Endothelial cell (in vitro differentiated cells): Measurements from ENCODE around the gene BANP. TPM values are rescaled to one million over a fixed set of nuclear protein-coding genes. Genes with fewer than 3 reads are reported as not detected.
"Not testable (repeated sequence)": the region's sequence is repeated elsewhere in the genome, so short reads cannot be mapped to it uniquely, and the experiment has no call there.

Source experiments
- DNase-seq: peaks from one replicate; pipeline ENCODE4 v3.0.0; 2021; ENCODE audit warnings: low spot score
- H3K27ac Mint-ChIP-seq: one replicate; pipeline ENCODE4 v1.8.0; 2021; ENCODE audit warnings: mixed read lengths, inconsistent platforms; ENCODE audit not compliant: unreplicated experiment
- H3K27me3 Mint-ChIP-seq: one replicate; pipeline ENCODE4 v1.8.0; 2021; ENCODE audit warnings: mild to moderate bottlenecking, moderate library complexity, mixed read lengths, inconsistent platforms; ENCODE audit not compliant: unreplicated experiment
- H3K36me3 Mint-ChIP-seq: one replicate; pipeline ENCODE4 v1.8.0; 2021; ENCODE audit warnings: mild to moderate bottlenecking, low read depth, mixed read lengths, inconsistent platforms; ENCODE audit not compliant: unreplicated experiment
- H3K4me1 Mint-ChIP-seq: one replicate; pipeline ENCODE4 v1.8.0; 2021; ENCODE audit warnings: mild to moderate bottlenecking, mixed read lengths, inconsistent platforms; ENCODE audit not compliant: unreplicated experiment
- H3K4me3 Mint-ChIP-seq: one replicate; pipeline ENCODE4 v1.8.0; 2021; ENCODE audit warnings: mild to moderate bottlenecking, mixed read lengths, inconsistent platforms; ENCODE audit not compliant: unreplicated experiment
- H3K9me3 Mint-ChIP-seq: one replicate; pipeline ENCODE4 v1.8.0; 2021; ENCODE audit warnings: mixed read lengths, inconsistent platforms; ENCODE audit not compliant: unreplicated experiment
- total RNA-seq: library from RNA; stranded (reverse); fragmentation: NEBNext Ultra II Directional; extraction: Animal tissue kit (Norgen Biotek cat#: 25700); gene quantifications from one replicate; pipeline ENCODE4 v1.2.1, GENCODE V29; 2021; ENCODE audit not compliant: unreplicated experiment
- TF ChIP-seq, protein P1 (sequence below): fragments of 200-600 bp; sonication (generic); IDR thresholded peaks from one replicate; pipeline ENCODE4 v1.5.0; 2021; ENCODE audit warnings: antibody characterized with exemption; ENCODE audit not compliant: unreplicated experiment

The BANP gene
- total RNA-seq, 1 donor from 2014 or later, result 33.3 TPM

DNA sequence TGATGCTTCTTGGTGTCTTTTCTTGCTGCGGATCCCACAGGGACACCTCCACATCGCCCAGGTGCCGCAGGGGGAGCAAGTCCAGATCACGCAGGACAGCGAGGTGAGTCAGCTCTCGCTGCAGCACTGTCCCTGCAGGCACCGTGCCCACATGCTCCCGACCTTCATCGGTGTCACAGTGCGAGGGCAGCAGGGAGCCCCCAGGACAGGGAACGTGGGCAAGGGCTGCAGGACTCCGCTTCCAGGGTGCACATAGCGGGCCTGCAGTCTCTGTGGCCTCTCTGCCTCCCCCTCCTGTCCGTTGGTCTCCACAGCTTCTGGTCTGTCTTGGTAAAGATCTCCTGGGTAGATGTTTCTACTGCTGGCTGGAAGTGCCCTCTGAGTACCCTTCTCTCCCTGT lies 84.1 kb downstream of the BANP start:
- H3K4me3 Mint-ChIP-seq, result no peak overlapping the region
- H3K36me3 Mint-ChIP-seq, result peaks cover 25% of the 10 kb centered on the region
- TF ChIP-seq, protein P1, sequence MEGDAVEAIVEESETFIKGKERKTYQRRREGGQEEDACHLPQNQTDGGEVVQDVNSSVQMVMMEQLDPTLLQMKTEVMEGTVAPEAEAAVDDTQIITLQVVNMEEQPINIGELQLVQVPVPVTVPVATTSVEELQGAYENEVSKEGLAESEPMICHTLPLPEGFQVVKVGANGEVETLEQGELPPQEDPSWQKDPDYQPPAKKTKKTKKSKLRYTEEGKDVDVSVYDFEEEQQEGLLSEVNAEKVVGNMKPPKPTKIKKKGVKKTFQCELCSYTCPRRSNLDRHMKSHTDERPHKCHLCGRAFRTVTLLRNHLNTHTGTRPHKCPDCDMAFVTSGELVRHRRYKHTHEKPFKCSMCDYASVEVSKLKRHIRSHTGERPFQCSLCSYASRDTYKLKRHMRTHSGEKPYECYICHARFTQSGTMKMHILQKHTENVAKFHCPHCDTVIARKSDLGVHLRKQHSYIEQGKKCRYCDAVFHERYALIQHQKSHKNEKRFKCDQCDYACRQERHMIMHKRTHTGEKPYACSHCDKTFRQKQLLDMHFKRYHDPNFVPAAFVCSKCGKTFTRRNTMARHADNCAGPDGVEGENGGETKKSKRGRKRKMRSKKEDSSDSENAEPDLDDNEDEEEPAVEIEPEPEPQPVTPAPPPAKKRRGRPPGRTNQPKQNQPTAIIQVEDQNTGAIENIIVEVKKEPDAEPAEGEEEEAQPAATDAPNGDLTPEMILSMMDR, result no peak
- no peaks in the 10 kb centered on the region for H3K9me3 Mint-ChIP-seq
- no peaks in the 10 kb centered on the region for H3K4me1 Mint-ChIP-seq
- no peak overlapping the region for H3K27ac Mint-ChIP-seq
- no peak for DNase-seq
- H3K27me3 Mint-ChIP-seq, result peaks cover 3% of the 10 kb centered on the region

DNA sequence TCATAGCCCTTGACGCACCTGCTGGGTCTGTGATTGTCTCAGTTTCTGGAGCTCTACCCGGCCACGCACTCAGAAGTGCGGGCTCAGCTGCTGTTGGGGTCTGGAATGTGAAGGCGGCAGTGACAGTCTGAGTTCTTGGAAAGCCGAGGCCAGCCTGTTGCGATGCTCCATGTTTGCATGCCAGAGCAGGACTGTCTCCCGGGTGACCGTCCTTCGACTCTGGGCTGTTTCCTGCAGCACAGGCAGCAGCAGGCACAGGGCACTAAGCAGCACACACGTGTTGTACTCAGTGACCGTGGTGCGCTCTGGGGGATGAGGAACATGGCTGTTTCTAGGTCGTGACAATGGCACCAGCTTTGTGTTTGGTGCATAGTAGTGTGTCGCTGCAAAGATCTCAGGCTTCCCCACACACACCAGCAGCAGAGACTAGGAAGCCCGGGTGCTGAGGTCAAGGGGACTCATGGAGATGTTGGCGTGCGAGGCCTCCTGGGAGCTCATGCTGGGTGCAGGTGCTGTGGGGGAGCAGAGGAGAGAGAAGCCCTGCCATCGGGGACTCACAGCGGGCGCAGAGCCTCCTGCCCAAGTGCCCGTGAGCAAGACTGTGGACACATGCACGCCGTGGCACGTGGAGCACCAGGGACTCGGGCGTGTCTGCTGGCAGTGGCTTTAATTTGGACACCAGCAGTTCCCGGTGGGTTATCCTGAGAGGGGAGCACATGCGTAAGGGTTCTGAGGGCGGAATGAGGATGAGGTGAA lies 84.8 kb downstream of the BANP start:
- H3K27me3 Mint-ChIP-seq, H3K27ac Mint-ChIP-seq, H3K9me3 Mint-ChIP-seq, H3K4me1 Mint-ChIP-seq, DNase-seq: not testable (repeated sequence)
- Mint-ChIP-seq H3K4me3 (peak overlapping the region; percentile 42), H3K36me3 (peaks cover 32% of the 10 kb centered on the region)

- not testable (repeated sequence) for H3K9me3 Mint-ChIP-seq, H3K4me1 Mint-ChIP-seq, H3K27me3 Mint-ChIP-seq, DNase-seq, H3K27ac Mint-ChIP-seq
- peak overlapping the region; percentile 42 for H3K4me3 Mint-ChIP-seq
- H3K36me3 Mint-ChIP-seq, result peaks cover 34% of the 10 kb centered on the region
Measured at GRCh38 chr16:88036640-88036996, 85.4 kb downstream of the BANP start.

DNA sequence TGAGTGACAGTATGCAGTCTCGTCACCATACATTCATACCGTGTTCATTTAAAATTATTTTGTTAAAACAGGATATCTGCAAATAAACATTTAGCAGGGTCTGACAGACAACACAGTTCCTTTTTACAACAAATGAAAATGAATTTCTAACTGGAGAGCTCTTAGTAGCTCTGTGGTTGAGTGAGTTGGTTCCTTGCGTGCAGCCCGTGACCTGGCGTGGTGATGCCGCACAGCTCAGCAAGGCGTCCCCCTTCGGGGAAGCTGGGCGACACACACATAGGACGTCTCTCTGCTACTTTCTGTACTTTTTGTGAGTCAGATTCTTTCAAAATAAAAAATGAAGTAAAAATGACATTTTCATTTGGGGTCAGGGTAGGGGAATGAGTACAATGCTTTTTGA lies 86.1 kb downstream of the BANP start:
- H3K9me3 Mint-ChIP-seq, H3K27me3 Mint-ChIP-seq, H3K27ac Mint-ChIP-seq, H3K4me1 Mint-ChIP-seq, H3K4me3 Mint-ChIP-seq, DNase-seq: not testable (repeated sequence)
- peaks cover 37% of the 10 kb centered on the region for H3K36me3 Mint-ChIP-seq

- not testable (repeated sequence) for DNase-seq, H3K4me3 Mint-ChIP-seq, H3K4me1 Mint-ChIP-seq, H3K9me3 Mint-ChIP-seq, H3K27ac Mint-ChIP-seq, H3K27me3 Mint-ChIP-seq
- peaks cover 37% of the 10 kb centered on the region for H3K36me3 Mint-ChIP-seq
Measured at GRCh38 chr16:88037876-88038525, 86.8 kb downstream of the BANP start.

- not testable (repeated sequence) for DNase-seq, H3K27ac Mint-ChIP-seq, H3K4me1 Mint-ChIP-seq, H3K4me3 Mint-ChIP-seq, H3K27me3 Mint-ChIP-seq, H3K9me3 Mint-ChIP-seq
- H3K36me3 Mint-ChIP-seq, result peaks cover 37% of the 10 kb centered on the region
Measured at GRCh38 chr16:88038526-88038908, 87.3 kb downstream of the BANP start.

DNA sequence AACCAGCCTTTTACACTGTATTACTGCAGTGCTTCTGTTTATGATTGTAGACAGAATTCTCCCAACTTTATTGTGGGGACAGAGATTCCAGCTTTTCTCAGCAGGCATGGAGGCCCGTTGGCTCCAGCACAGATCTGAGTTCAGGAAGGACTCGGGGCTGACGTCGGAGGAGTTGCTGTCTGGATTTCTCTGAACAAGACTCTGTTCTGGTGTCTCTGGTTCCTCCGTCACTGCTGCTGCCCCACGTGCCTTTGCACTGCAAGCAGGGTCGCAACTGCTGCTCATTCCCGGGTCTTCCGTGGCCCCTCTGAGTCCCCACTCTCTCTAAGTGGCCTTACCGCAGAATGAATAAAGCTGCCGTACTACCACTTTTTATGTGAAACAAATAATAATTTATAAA lies 88.4 kb downstream of the BANP start:
- Mint-ChIP-seq H3K9me3 (no peaks in the 10 kb centered on the region), H3K27ac (no peak overlapping the region)

DNA sequence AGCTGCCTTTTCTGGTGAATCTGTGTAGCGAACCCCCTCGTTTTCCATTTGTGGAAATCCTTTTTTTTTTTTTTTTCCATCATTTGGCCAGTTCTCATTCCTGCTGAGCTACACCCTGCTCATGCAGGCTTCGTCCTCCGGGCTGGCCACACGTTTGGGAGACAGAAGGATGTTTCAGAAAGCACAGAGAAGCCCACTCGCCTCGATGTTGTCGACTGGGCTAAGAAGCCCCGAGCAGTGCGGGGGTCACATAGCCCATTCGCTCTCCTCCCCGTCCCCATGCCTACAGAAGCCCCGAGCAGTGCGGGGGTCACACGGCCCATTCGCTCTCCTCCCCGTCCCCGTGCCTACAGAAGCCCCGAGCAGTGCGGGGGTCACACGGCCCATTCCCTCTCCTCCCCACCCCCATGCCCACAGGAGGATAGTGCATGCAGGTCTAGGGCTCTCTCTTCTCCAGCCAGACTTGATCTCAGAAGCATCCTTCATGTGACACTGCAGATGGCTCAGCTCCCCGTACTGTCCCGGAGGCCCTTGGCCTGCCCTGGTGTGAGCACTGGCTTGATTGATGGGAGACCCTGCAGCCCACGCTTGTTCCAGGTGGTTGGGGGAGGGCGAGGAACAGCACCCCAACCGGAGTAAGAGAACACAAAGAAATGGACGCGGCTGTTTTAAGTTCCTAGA lies 89.1 kb downstream of the BANP start:
- H3K27ac Mint-ChIP-seq, result not testable (repeated sequence)

More for the DNA sequence above, 88.4 kb downstream of the BANP start:
- H3K27me3 Mint-ChIP-seq, result peaks cover 5% of the 10 kb centered on the region
- TF ChIP-seq, protein P1, result no peak
- peaks cover 34% of the 10 kb centered on the region for H3K36me3 Mint-ChIP-seq
- H3K4me1 Mint-ChIP-seq, result no peaks in the 10 kb centered on the region
- no peak overlapping the region for H3K4me3 Mint-ChIP-seq
- no peak for DNase-seq

GRCh38 chr16:88040877-88041244 lies 89.6 kb downstream of the BANP start:
- H3K27ac Mint-ChIP-seq, H3K4me3 Mint-ChIP-seq, H3K9me3 Mint-ChIP-seq, H3K27me3 Mint-ChIP-seq, DNase-seq, H3K4me1 Mint-ChIP-seq: not testable (repeated sequence)
- peaks cover 27% of the 10 kb centered on the region for H3K36me3 Mint-ChIP-seq

More for the DNA sequence above, 89.1 kb downstream of the BANP start:
- H3K4me3 Mint-ChIP-seq, H3K4me1 Mint-ChIP-seq, H3K27me3 Mint-ChIP-seq, DNase-seq, H3K9me3 Mint-ChIP-seq: not testable (repeated sequence)
- H3K36me3 Mint-ChIP-seq, result peaks cover 27% of the 10 kb centered on the region

GRCh38 chr16:88041506-88041905 lies 90.3 kb downstream of the BANP start:
- H3K9me3 Mint-ChIP-seq, H3K27me3 Mint-ChIP-seq, H3K4me1 Mint-ChIP-seq, H3K27ac Mint-ChIP-seq, H3K4me3 Mint-ChIP-seq, DNase-seq: not testable (repeated sequence)
- H3K36me3 Mint-ChIP-seq, result peaks cover 20% of the 10 kb centered on the region
